Neural progenitor cell (in vitro differentiated cells): ENCODE measurements around the gene SDHA.

ENCODE experiments used
- CTCF ChIP-seq: fragments of 200-600 bp; sonication (generic); IDR thresholded peaks from 2 replicates; pipeline ENCODE4 v1.5.1; 2017; ENCODE audit warnings: antibody characterized with exemption, mild to moderate bottlenecking
- EZH2 ChIP-seq: fragments of 200-600 bp; sonication (generic); IDR thresholded peaks from 2 replicates; pipeline ENCODE4 v1.6.1; 2017; ENCODE audit warnings: antibody characterized with exemption, mild to moderate bottlenecking, moderate library complexity
- EZH2phosphoT487 ChIP-seq: fragments of 200-600 bp; sonication (generic); IDR thresholded peaks from 2 replicates; pipeline ENCODE4 v1.6.1; 2017; ENCODE audit warnings: antibody characterized with exemption

- no peak for TF ChIP-seq CTCF
- no peak for TF ChIP-seq EZH2
- TF ChIP-seq EZH2phosphoT487 = no peak
Measured at GRCh38 chr5:179401-179800, 38.7 kb upstream of the SDHA start.
